A549 (cell line): ENCODE measurements around the gene STYK1. TPM values are rescaled to one million over a fixed set of nuclear protein-coding genes. Genes with fewer than 3 reads are reported as not detected.

Experiments used
- ATAC-seq, 2 experiments: fragments of 200-7000 bp in 1 of 2; fragments of >200 bp in 1 of 2; cut with Nextera tagmentation in 1 of 2; cut with Tn5 transposase in 1 of 2; 3 replicates each; pipeline versions ENCODE4 v1.8.0 to v1.9.1; 2018 to 2020; ENCODE audit warnings: mild to moderate bottlenecking in 1 of 2, moderate library complexity in 1 of 2
- CTCF ChIA-PET: fragments of 300-600 bp; sonication (Branson Sonifier 250); formaldehyde crosslinking; extraction: SDS; loops from one replicate; lab custom pipeline; 2021; ENCODE audit warnings: antibody characterized with exemption, inconsistent platforms; lab: Yijun Ruan, JAX
- POLR2A ChIA-PET: fragments of 350-600 bp; formaldehyde crosslinking; extraction: SDS; loops from one replicate; lab custom pipeline; 2021; ENCODE audit warnings: antibody characterized with exemption, inconsistent platforms; lab: Yijun Ruan, JAX
- DNase-seq, 2 experiments: peaks; one replicate each; pipeline versions ENCODE4 v3.0.0 to v3.0.0-alpha.2; 2011 to 2016; ENCODE audit warnings: low read depth in 1 of 2, low spot score in 1 of 2
- FAIRE-seq: peaks from 2 replicates; lab custom pipeline; 2011; peaks lifted over from hg19 to GRCh38; lab: Jason Lieb, UNC
- H3K27ac ChIP-seq, 2 experiments: fragments of >200 bp; sonication (Bioruptor Twin); formaldehyde crosslinking; 3 replicates each; pipeline ENCODE4 v1.5.1; 2016 to 2017
- H3K4me1 ChIP-seq: fragments of >200 bp; sonication (Bioruptor Twin); formaldehyde crosslinking; 3 replicates; pipeline ENCODE4 v1.6.1; 2016
- H3K4me2 ChIP-seq: fragments of >200 bp; sonication (Bioruptor Twin); formaldehyde crosslinking; 3 replicates; pipeline ENCODE4 v1.6.1; 2016
- H3K4me3 ChIP-seq: fragments of >200 bp; sonication (Bioruptor Twin); formaldehyde crosslinking; 3 replicates; pipeline ENCODE4 v1.5.1; 2016
- H3K9me3 ChIP-seq: fragments of >200 bp; sonication (Bioruptor Twin); formaldehyde crosslinking; 3 replicates; pipeline ENCODE4 v1.6.1; 2016
- ATOH8 ChIP-seq: fragments of 250-450 bp; sonication (Bioruptor Pico); IDR thresholded peaks from 2 replicates; pipeline ENCODE4 v1.5.0; 2020; ENCODE audit warnings: low read depth, mild to moderate bottlenecking, moderate library complexity
- BHLHE40 ChIP-seq: IDR thresholded peaks from 2 replicates; pipeline ENCODE4 v1.6.1; 2012; ENCODE audit warnings: low read depth, low read length, inconsistent platforms
- CBX8 ChIP-seq: fragments of 200-600 bp; sonication (generic); IDR thresholded peaks from 2 replicates; pipeline ENCODE4 v1.6.1; 2016
- E2F6 ChIP-seq: IDR thresholded peaks from 2 replicates; pipeline ENCODE4 v1.6.1; 2012; ENCODE audit warnings: low read depth, borderline replicate concordance
- FOSB ChIP-seq: fragments of 250-450 bp; sonication (Bioruptor Pico); IDR thresholded peaks from 2 replicates; pipeline ENCODE4 v1.5.0; 2020; ENCODE audit warnings: mild to moderate bottlenecking, moderate library complexity
- FOXS1 ChIP-seq: fragments of 250-450 bp; sonication (Bioruptor Pico); IDR thresholded peaks from 2 replicates; pipeline ENCODE4 v1.5.0; 2020; ENCODE audit warnings: mild to moderate bottlenecking, moderate library complexity
- HEYL ChIP-seq: fragments of 250-450 bp; sonication (Bioruptor Pico); IDR thresholded peaks from 2 replicates; pipeline ENCODE4 v1.8.0; 2021; ENCODE audit warnings: mild to moderate bottlenecking, moderate library complexity
- HOXB5 ChIP-seq: fragments of 250-450 bp; sonication (Bioruptor Pico); IDR thresholded peaks from 2 replicates; pipeline ENCODE4 v1.5.0; 2020; ENCODE audit warnings: mild to moderate bottlenecking, moderate library complexity
- JUNB ChIP-seq: fragments of >200 bp; sonication (Bioruptor Twin); formaldehyde crosslinking; IDR thresholded peaks from 2 replicates; pipeline ENCODE4 v1.6.1; 2016
- KDM5A ChIP-seq: fragments of 200-600 bp; sonication (generic); IDR thresholded peaks from 2 replicates; pipeline ENCODE4 v1.6.1; 2016; ENCODE audit warnings: antibody characterized with exemption, mild to moderate bottlenecking
- MAFK ChIP-seq: fragments of 450-650 bp; IDR thresholded peaks from 2 replicates; pipeline ENCODE4 v1.6.1; 2014; ENCODE audit not compliant: partially characterized antibody
- MAX ChIP-seq: IDR thresholded peaks from 2 replicates; pipeline ENCODE4 v1.6.1; 2012
- NPAS2 ChIP-seq: fragments of 250-450 bp; sonication (Bioruptor Pico); IDR thresholded peaks from 2 replicates; pipeline ENCODE4 v1.8.0; 2022; ENCODE audit warnings: mild to moderate bottlenecking, moderate library complexity, borderline replicate concordance
- PBX3 ChIP-seq: IDR thresholded peaks from 2 replicates; pipeline ENCODE4 v1.6.1; 2012
- RAD21 ChIP-seq, 2 experiments: fragments of >200 bp in 1 of 2; sonication (Bioruptor Twin) in 1 of 2; formaldehyde crosslinking in 1 of 2; IDR thresholded peaks in 1 of 2; conservative IDR thresholded peaks in 1 of 2; 2 replicates in 1 of 2; 3 replicates in 1 of 2; pipeline ENCODE4 v1.6.1; 2012 to 2018; ENCODE audit warnings: inconsistent platforms in 1 of 2
- RARB ChIP-seq: fragments of 250-450 bp; sonication (Bioruptor Pico); IDR thresholded peaks from 2 replicates; pipeline ENCODE4 v1.8.0; 2021; ENCODE audit warnings: mild to moderate bottlenecking, moderate library complexity
- RFX5 ChIP-seq: fragments of 450-650 bp; IDR thresholded peaks from 2 replicates; pipeline ENCODE4 v1.7.1; 2014; ENCODE audit warnings: antibody characterized with exemption, mild to moderate bottlenecking, moderate library complexity
- SREBF2 ChIP-seq: fragments of 450-650 bp; IDR thresholded peaks from 2 replicates; pipeline ENCODE4 v1.6.1; 2014; ENCODE audit warnings: mild to moderate bottlenecking, moderate library complexity
- ZFP36 ChIP-seq: fragments of 450-650 bp; IDR thresholded peaks from 2 replicates; pipeline ENCODE4 v1.6.1; 2014; ENCODE audit warnings: borderline replicate concordance; ENCODE audit not compliant: partially characterized antibody
- WGBS: methylation state at CpG from one replicate; pipeline ENCODE4 v1.1.6; 2017; ENCODE audit errors: missing lambda C conversion rate; 5-methylcytosine and 5-hydroxymethylcytosine counted together
- polyA plus RNA-seq, 4 experiments: library from polyadenylated mRNA; depleted of rRNA in 3 of 4; stranded (reverse); fragments of >200 nt; fragmentation: RNase III in 1 of 4; extraction: RNeasy Plus Mini Kit Qiagen cat#74134 plus additional on column Dnase treatment in 1 of 4; gene quantifications; 2 replicates in 3 of 4; 3 replicates in 1 of 4; pipeline ENCODE4 v1.2.3, GENCODE V29; 2011 to 2017

STYK1 gene
- polyA plus RNA-seq, 2 of the 4 experiments (the other 2 are of a cell fraction) = 0.32 to 0.56 TPM

GRCh38 chr12:10669533-10669932 lies 4.3 kb downstream of the STYK1 start:
- FAIRE-seq (no peak), ATAC-seq (no peak)

GRCh38 chr12:10668526-10668925 lies 5.3 kb downstream of the STYK1 start:
- TF ChIP-seq HOXB5 (CRISPR knock-in tag) (no peak), PBX3 (no peak)
- no peak overlapping the region for H3K27ac ChIP-seq
- ChIA-PET POLR2A (no interaction called here), CTCF (interaction anchor here (0.9 to 2.0 kb wide), 4 partner anchors 62 to 920 kb away, joined by 4 to 5 read pairs (median 4); no protein-coding TSS in a partner anchor)
- H3K4me2 ChIP-seq = no peak overlapping the region
- FAIRE-seq (no peak), ATAC-seq (no peak), DNase-seq (no peak)
- H3K4me3 ChIP-seq = no peak overlapping the region
- no peaks in the 10 kb centered on the region for H3K4me1 ChIP-seq
- 54% methylated on average over 5 of the region's 5 CpGs for WGBS
- no peaks in the 10 kb centered on the region for H3K9me3 ChIP-seq

More at GRCh38 chr12:10669533-10669932, 4.3 kb downstream of the STYK1 start:
- CTCF ChIA-PET = interaction anchor here (0.9 to 1.1 kb wide), 2 partner anchors 53 to 107 kb away, joined by 3 to 4 read pairs; no protein-coding TSS in a partner anchor
- 98% methylated on average over 1 of the region's 1 CpG for WGBS
- no peak for DNase-seq
- Histone ChIP-seq H3K4me2 (no peak overlapping the region), H3K9me3 (no peaks in the 10 kb centered on the region), H3K4me3 (no peak overlapping the region), H3K4me1 (0 out of 3 replicates have a peak, but pooled peaks cover 2% of the 10 kb centered on the region), H3K27ac (no peak overlapping the region)
- POLR2A ChIA-PET = no interaction called here
- no peak for TF ChIP-seq MAX
- TF ChIP-seq BHLHE40 = no peak
- TF ChIP-seq KDM5A = no peak
- TF ChIP-seq CBX8 = no peak
- no peak for TF ChIP-seq MAFK
- no peak for TF ChIP-seq FOSB
- no peak for TF ChIP-seq HEYL
- no peak for TF ChIP-seq SREBF2

- FAIRE-seq (no peak), DNase-seq (no peak), ATAC-seq (no peak)
- CTCF ChIA-PET = interaction anchor here (0.6 to 2.0 kb wide), 4 partner anchors 431 to 919 kb away, joined by 3 to 5 read pairs (median 4); no protein-coding TSS in a partner anchor
- no peaks in the 10 kb centered on the region for H3K9me3 ChIP-seq
- POLR2A ChIA-PET = no interaction called here
- H3K4me2 ChIP-seq = no peak overlapping the region
- no peak for TF ChIP-seq BHLHE40
- no peak for TF ChIP-seq FOXS1 (CRISPR knock-in tag)
- no peak for TF ChIP-seq JUNB
- TF ChIP-seq MAFK = no peak
- TF ChIP-seq MAX = no peak
- TF ChIP-seq PBX3 = no peak
- TF ChIP-seq RARB = no peak
- no peak for TF ChIP-seq E2F6
- no peak for TF ChIP-seq RFX5
- TF ChIP-seq ATOH8 (CRISPR knock-in tag) = no peak
- no peak for TF ChIP-seq NPAS2 (CRISPR knock-in tag)
- TF ChIP-seq HOXB5 (CRISPR knock-in tag) = no peak
- TF ChIP-seq ZFP36 = no peak
- TF ChIP-seq HEYL = no peak
- no peak for TF ChIP-seq KDM5A
- TF ChIP-seq RAD21 (conservative IDR thresholded peaks at IDR 0.05 in 1 of 2, IDR thresholded peaks at IDR 0.05 in 1 of 2) = no peak
- H3K4me3 ChIP-seq = no peak overlapping the region
- H3K4me1 ChIP-seq = no peaks in the 10 kb centered on the region
- WGBS = 40% methylated on average over 1 of the region's 1 CpG
- H3K27ac ChIP-seq = no peak overlapping the region
These were observed 6.3 kb downstream of the STYK1 start for GRCh38 chr12:10667581-10667980.
